ENCODE results near the gene FAM222A. TPM values are rescaled to one million over a fixed set of nuclear protein-coding genes. Genes with fewer than 3 reads are reported as not detected.
A peak's percentile ranks its signal among the peaks of the same experiment; 100 is the strongest.

The FAM222A gene
- total RNA-seq, 1 donor from 2014 or later: 6.2 TPM

DNA sequence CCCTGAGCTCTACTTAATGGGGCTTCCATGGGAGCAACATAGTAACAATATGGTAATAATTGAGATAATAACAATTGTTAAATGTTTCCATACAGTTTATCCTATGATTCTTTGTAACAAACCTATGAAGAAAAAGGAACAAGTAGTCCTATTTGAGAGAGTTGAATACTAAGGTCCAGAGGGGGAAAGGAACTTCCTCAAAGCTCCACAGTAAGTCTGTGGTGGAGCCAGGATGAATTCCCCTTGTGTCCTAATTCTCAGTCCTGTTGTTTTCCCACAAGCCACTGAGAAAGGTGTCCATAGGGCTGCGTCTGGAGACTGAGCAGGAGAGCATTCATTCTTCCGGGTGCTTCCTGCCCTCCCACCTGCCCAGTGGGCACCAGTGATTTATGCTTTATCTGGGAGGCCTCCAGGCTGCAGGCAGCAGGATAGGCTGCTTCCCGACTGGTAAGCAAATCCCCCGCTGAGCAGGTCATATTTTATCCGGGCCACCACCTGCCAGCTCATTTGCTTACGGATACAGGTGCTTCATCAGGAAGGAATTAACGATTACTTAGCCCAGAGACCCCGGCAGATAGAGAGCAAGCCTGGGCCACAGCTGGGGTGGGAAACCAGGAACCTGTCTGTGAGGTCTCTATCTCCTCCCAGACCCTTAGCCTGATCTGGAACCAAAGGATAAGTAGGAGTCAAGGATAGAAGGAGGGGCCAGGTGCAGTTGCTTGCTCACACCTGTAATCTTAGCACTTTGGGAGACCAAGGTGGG is 33.9 kb upstream of the FAM222A start:
- H3K36me3 ChIP-seq: no peaks in the 10 kb centered on the region
- TF ChIP-seq CTCF (IDR thresholded peaks at IDR 0.05): no peak
- no peaks in the 10 kb centered on the region for H3K4me1 ChIP-seq
- H3K4me3 ChIP-seq: no peak overlapping the region
- no peaks in the 10 kb centered on the region for H3K27me3 ChIP-seq
- H3K27ac ChIP-seq: no peak overlapping the region
- intact Hi-C loops (cut with DNase I): no loop called here
- ATAC-seq (peak; percentile 41), DNase-seq (no peak)
- no peaks in the 10 kb centered on the region for H3K9me3 ChIP-seq

- TF ChIP-seq CTCF (IDR thresholded peaks at IDR 0.05): no peak
- Histone ChIP-seq H3K27me3 (no peaks in the 10 kb centered on the region), H3K27ac (no peak overlapping the region), H3K9me3 (no peaks in the 10 kb centered on the region), H3K4me1 (no peaks in the 10 kb centered on the region), H3K4me3 (no peak overlapping the region), H3K36me3 (no peaks in the 10 kb centered on the region)
- DNase-seq: no peak
- peak; percentile 74 for ATAC-seq
- intact Hi-C loops (cut with DNase I): no loop called here
Observed at GRCh38 chr12:109680264-109681005, 33.2 kb upstream of the FAM222A start.

DNA sequence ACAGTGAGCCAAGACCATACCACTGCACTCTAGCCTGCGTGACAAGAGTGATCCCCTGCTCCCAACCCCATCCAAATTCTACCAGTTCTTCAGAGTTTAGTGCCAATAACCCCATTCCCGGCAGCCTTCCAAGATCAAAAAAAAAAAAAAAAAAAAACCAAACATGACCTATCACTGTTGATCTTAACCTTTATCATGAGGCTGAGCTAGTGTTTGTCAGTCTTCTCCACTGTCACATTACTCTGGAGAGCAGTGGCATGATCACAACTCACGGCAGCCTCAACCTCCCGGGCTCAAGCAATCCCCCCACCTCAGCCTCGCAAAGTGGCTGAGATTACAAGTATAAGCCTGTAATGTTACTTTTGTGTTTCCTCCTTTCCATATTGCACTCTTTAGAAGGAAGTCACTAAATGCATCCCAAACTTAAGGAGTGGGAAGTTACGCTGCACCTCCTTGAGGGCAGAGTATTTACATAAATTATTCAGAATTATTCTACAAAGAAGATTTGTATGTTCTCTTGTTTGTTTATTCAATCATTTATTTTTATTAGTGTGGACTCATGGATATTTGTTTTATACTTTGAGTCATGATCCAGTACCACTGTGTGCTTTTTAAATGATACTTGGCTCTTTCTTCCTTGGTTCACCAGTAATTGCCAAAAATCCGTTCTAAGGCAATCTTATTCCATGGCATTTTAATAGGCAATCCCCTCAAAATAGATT is 31.5 kb upstream of the FAM222A start:
- ATAC-seq (no peak), DNase-seq (no peak)
- Histone ChIP-seq H3K27ac (no peak overlapping the region), H3K27me3 (no peaks in the 10 kb centered on the region), H3K9me3 (no peaks in the 10 kb centered on the region), H3K4me1 (no peaks in the 10 kb centered on the region), H3K4me3 (no peak overlapping the region), H3K36me3 (no peaks in the 10 kb centered on the region)
- TF ChIP-seq CTCF (IDR thresholded peaks at IDR 0.05): no peak
- intact Hi-C loops (cut with DNase I): no loop called here

- Histone ChIP-seq H3K36me3 (no peaks in the 10 kb centered on the region), H3K27ac (no peak overlapping the region), H3K9me3 (no peaks in the 10 kb centered on the region), H3K4me3 (no peak overlapping the region), H3K27me3 (no peaks in the 10 kb centered on the region), H3K4me1 (no peaks in the 10 kb centered on the region)
- no peak for DNase-seq
- intact Hi-C loops (cut with DNase I): no loop called here
- ATAC-seq: no peak
- TF ChIP-seq CTCF (IDR thresholded peaks at IDR 0.05): no peak
Observed at GRCh38 chr12:109682708-109683060, 30.9 kb upstream of the FAM222A start.

- DNase-seq: no peak
- no peaks in the 10 kb centered on the region for H3K4me1 ChIP-seq
- H3K4me3 ChIP-seq: no peak overlapping the region
- no peaks in the 10 kb centered on the region for H3K27me3 ChIP-seq
- TF ChIP-seq CTCF (IDR thresholded peaks at IDR 0.05): no peak
- no peaks in the 10 kb centered on the region for H3K36me3 ChIP-seq
- no peaks in the 10 kb centered on the region for H3K9me3 ChIP-seq
- no peak for ATAC-seq
- intact Hi-C loops (cut with DNase I): no loop called here
- no peak overlapping the region for H3K27ac ChIP-seq
Observed at GRCh38 chr12:109683316-109683715, 30.3 kb upstream of the FAM222A start.
